Measurements from ENCODE around the gene REEP2. TPM values are rescaled to one million over a fixed set of nuclear protein-coding genes. Genes with fewer than 3 reads are reported as not detected.

REEP2 gene
- total RNA-seq, 1 experiment from 2014 or later: 49.0 TPM

- Mint-ChIP-seq H3K27ac (no peak overlapping the region; a peak in 1 of 7 replicates), H3K36me3 (ENCODE audit: insufficient read depth in 1 of 3, low read depth in 3 of 3) (no peaks in the 10 kb centered on the region), H3K9me3 (no peaks in the 10 kb centered on the region; a peak in 1 of 5 replicates), H3K4me3 (no peak overlapping the region; a peak in 1 of 5 replicates), H3K4me1 (peaks cover 30 to 41% of the 10 kb centered on the region in 2 experiments), H3K27me3 (ENCODE audit: low read depth) (no peaks in the 10 kb centered on the region; the same call in 1 of the 2 replicates)
- Histone ChIP-seq H3K56ac (ENCODE audit: insufficient read length, low read depth, low read length) (no peak overlapping the region), H2BK120ac (ENCODE audit: low read depth, low read length, poor library complexity, severe bottlenecking) (no peak overlapping the region), H3K23ac (ENCODE audit: insufficient read length, low read depth, low read length) (no peak overlapping the region), H4K8ac (replicated peaks; ENCODE audit: insufficient read length, low read depth, low read length) (no peak overlapping the region), H3K4me2 (ENCODE audit: insufficient read depth, insufficient read length, low read length) (no peak overlapping the region), H3K4me1 (ENCODE audit: insufficient read depth, low read length) (no peaks in the 10 kb centered on the region; the same call in 1 of the 2 replicates), H3K27ac (ENCODE audit: insufficient read length, low read depth, low read length) (no peak overlapping the region), H3K18ac (ENCODE audit: insufficient read length, low read depth, low read length) (no peak overlapping the region), H4K91ac (ENCODE audit: insufficient read length, low read depth, low read length) (no peak overlapping the region), H2BK12ac (ENCODE audit: insufficient read length, low read depth, low read length) (no peak overlapping the region), H3K9ac (ENCODE audit: extremely low read depth, insufficient read length, low read length) (no peak overlapping the region), H3K79me2 (ENCODE audit: insufficient read depth, low read length) (no peaks in the 10 kb centered on the region), H3K79me1 (ENCODE audit: insufficient read depth, low read depth, low read length, poor library complexity, severe bottlenecking) (no peaks in the 10 kb centered on the region), H4K5ac (ENCODE audit: insufficient read length, low read depth, low read length) (no peak overlapping the region), H3K14ac (ENCODE audit: insufficient read depth, low read length) (no peak overlapping the region), H3K23me2 (ENCODE audit: insufficient read length, low read depth, low read length, poor library complexity, severe bottlenecking) (peaks cover 6% of the 10 kb centered on the region), H2AK5ac (ENCODE audit: insufficient read length, low read length) (no peak overlapping the region), H2AFZ (ENCODE audit: low read length) (no peak overlapping the region), H4K20me1 (ENCODE audit: control insufficient read depth, insufficient read depth, insufficient read length) (no peaks in the 10 kb centered on the region), H2BK15ac (ENCODE audit: low read depth, low read length) (no peak overlapping the region), H2BK5ac (ENCODE audit: insufficient read length, low read length) (no peak overlapping the region), H2BK20ac (ENCODE audit: low read depth, low read length, poor library complexity, severe bottlenecking) (no peak overlapping the region), H3T11ph (ENCODE audit: low read length) (no peak overlapping the region), H3K9me3 (ENCODE audit: control insufficient read depth, low read depth, low read length) (no peaks in the 10 kb centered on the region), H3K4ac (ENCODE audit: low read depth, low read length) (no peak overlapping the region), H3K27me3 (ENCODE audit: insufficient read depth, low read length) (no peaks in the 10 kb centered on the region)
- WGBS (ENCODE audit: extremely low coverage, insufficient read length, low lambda C conversion rate): no CpG with 5 or more reads among the region's 9 CpGs
- DNase-seq: no peak
- no peak for TF ChIP-seq CTCF (conservative IDR thresholded peaks at IDR 0.05)
These were observed 20.0 kb downstream of the REEP2 start for GRCh38 chr5:138458856-138459255.

All from H9 (cell line).